ENCODE data around the gene ANXA3.
A peak's percentile ranks its signal among the peaks of the same experiment; 100 is the strongest.
"Not testable (repeated sequence)": the region's sequence is repeated elsewhere in the genome, so short reads cannot be mapped to it uniquely, and the experiment has no call there.

The ANXA3 gene

DNA sequence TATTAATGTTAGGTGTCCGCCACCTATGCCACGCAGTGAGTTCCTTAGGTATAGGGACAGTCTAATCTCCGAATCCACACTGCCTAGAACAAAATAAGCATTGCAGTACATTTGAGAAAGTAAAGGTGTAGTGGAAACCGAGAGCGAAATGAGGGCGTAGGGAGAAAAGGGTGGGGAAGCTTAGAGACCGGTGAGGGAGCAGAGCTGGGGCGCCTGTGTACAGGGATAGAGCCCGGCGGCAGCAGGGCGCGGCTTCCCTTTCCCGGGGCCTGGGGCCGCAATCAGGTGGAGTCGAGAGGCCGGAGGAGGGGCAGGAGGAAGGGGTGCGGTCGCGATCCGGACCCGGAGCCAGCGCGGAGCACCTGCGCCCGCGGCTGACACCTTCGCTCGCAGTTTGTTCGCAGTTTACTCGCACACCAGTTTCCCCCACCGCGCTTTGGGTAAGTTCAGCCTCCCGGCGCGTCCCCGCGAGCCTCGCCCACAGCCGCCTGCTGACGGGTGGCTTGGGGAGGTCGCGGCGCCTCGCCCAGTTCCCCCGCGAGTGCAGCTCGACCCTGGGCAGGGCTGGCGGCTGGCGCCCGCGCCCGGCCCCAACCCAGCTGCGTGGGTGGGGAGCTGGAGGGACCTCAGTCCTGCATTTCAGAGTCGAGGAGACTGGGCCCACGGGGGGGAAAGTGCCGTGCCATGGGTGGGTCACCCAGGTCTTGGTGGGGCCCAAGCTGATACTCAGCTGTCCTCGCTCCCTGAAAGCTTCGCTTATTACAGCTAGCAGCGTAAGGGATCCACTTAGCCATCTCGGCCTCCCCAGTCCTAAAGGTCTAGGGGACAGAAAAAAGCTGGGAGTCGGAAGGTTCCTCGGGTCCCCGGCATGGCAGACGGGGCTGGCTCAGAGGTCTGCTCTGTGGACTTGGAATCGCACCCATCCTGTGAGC, at the start of gene ANXA3:
ANXA3 (plus strand) TSS at position 351 of the 932 bp plus-strand sequence. CDS start 2,704 bp downstream, outside the sequence.
- Histone ChIP-seq H3K27me3 (ENCODE audit: control insufficient read depth, insufficient read depth, low read length) (peaks cover 40% of the 10 kb centered on the region), H3K4me1 (ENCODE audit: control insufficient read depth, low read depth, low read length) (peaks cover 28% of the 10 kb centered on the region), H3K4me3 (ENCODE audit: low read length) (peak within 1 kb of the TSS; percentile 85), H3K36me3 (ENCODE audit: control insufficient read depth, low read depth, low read length) (no peaks in the 10 kb centered on the region), H3K9ac (ENCODE audit: low read length) (peak within 1 kb of the TSS; percentile 92), H3K9me3 (ENCODE audit: control insufficient read depth, low read depth, low read length) (no peaks in the 10 kb centered on the region), H3K27ac (ENCODE audit: low read length) (peak within 1 kb of the TSS; percentile 77)

DNA sequence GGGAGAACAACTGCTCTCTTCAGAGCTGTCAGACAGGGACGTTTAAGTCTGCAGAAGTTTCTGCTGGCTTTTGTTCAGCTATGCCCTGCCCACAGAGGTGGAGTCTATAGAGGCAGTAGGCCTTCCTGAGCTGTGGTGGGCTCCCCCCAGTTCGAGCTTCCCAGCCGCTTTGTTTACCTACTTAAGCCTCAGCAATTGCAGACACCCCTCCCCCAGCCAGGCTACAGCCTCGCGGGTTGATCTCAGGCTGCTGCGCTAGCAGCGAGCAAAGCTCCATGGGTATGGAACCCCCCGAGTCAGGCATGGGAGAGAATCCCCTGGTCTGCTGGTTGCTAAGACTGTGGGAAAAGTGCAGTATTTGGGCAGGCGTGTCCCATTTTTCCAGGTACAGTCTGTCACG, 45.3 kb upstream of the ANXA3 start:
- not testable (repeated sequence) for H3K4me1 ChIP-seq (ENCODE audit: control insufficient read depth, low read depth, low read length); H3K4me3 ChIP-seq (ENCODE audit: low read length); H3K27ac ChIP-seq (ENCODE audit: low read length); H3K9ac ChIP-seq (ENCODE audit: low read length); H3K9me3 ChIP-seq (ENCODE audit: control insufficient read depth, low read depth, low read length); H3K27me3 ChIP-seq (ENCODE audit: control insufficient read depth, insufficient read depth, low read length)
- peaks cover 35% of the 10 kb centered on the region for H3K36me3 ChIP-seq (ENCODE audit: control insufficient read depth, low read depth, low read length)

DNA sequence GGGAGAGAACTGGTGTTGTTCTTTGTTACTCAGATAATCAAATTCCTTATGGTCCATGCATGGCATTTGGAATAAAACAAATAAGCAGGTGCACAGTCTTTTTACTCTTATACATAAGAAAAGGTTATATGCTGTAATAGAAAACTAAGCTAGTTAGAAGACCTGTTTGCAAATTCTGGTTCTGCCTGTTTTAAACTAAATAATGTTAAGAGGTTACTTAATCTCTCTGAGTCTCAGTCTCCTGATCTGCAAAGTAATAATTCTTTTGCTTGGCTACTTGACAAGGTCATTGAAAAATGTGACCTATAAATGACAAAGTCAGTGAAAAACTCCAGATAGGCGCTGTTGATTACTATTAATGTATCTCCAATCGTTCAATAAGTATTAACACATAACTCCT, 42.5 kb upstream of the ANXA3 start:
- Histone ChIP-seq H3K4me1 (ENCODE audit: control insufficient read depth, low read depth, low read length) (no peaks in the 10 kb centered on the region), H3K9ac (ENCODE audit: low read length) (no peak overlapping the region), H3K9me3 (ENCODE audit: control insufficient read depth, low read depth, low read length) (no peaks in the 10 kb centered on the region), H3K36me3 (ENCODE audit: control insufficient read depth, low read depth, low read length) (peaks cover 56% of the 10 kb centered on the region), H3K4me3 (ENCODE audit: low read length) (no peak overlapping the region), H3K27me3 (ENCODE audit: control insufficient read depth, insufficient read depth, low read length) (no peaks in the 10 kb centered on the region), H3K27ac (ENCODE audit: low read length) (no peak overlapping the region)

- H3K9me3 ChIP-seq (ENCODE audit: control insufficient read depth, low read depth, low read length), result no peaks in the 10 kb centered on the region
- no peaks in the 10 kb centered on the region for H3K27me3 ChIP-seq (ENCODE audit: control insufficient read depth, insufficient read depth, low read length)
- H3K27ac ChIP-seq (ENCODE audit: low read length), result no peak overlapping the region
- no peak overlapping the region for H3K4me3 ChIP-seq (ENCODE audit: low read length)
- H3K4me1 ChIP-seq (ENCODE audit: control insufficient read depth, low read depth, low read length), result no peaks in the 10 kb centered on the region
- no peak overlapping the region for H3K9ac ChIP-seq (ENCODE audit: low read length)
- peaks cover 60% of the 10 kb centered on the region for H3K36me3 ChIP-seq (ENCODE audit: control insufficient read depth, low read depth, low read length)
Measured at GRCh38 chr4:78510108-78510507, 41.5 kb upstream of the ANXA3 start.

DNA sequence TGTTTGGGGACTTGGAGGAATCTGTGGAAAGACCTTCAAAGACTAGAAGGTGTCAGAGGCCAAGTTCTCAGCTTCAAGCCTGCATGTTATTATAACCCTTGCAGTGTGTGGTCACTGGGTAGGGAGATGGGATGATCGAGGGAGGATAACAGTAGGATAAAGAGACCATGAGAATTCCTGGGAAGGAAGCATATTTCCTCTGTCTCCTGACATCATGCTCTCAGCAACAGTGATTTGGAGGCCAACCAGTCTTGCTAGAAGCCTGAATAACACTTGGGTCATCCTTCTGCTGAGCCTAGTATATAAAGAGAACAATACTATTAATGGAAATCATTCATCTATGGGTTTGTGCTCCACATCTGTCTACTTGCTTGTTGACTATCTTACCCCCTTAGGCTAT, 40.9 kb upstream of the ANXA3 start:
- Histone ChIP-seq H3K4me1 (ENCODE audit: control insufficient read depth, low read depth, low read length) (no peaks in the 10 kb centered on the region), H3K9ac (ENCODE audit: low read length) (no peak overlapping the region), H3K27ac (ENCODE audit: low read length) (no peak overlapping the region), H3K9me3 (ENCODE audit: control insufficient read depth, low read depth, low read length) (no peaks in the 10 kb centered on the region), H3K36me3 (ENCODE audit: control insufficient read depth, low read depth, low read length) (peaks cover 63% of the 10 kb centered on the region), H3K4me3 (ENCODE audit: low read length) (no peak overlapping the region), H3K27me3 (ENCODE audit: control insufficient read depth, insufficient read depth, low read length) (no peaks in the 10 kb centered on the region)

DNA sequence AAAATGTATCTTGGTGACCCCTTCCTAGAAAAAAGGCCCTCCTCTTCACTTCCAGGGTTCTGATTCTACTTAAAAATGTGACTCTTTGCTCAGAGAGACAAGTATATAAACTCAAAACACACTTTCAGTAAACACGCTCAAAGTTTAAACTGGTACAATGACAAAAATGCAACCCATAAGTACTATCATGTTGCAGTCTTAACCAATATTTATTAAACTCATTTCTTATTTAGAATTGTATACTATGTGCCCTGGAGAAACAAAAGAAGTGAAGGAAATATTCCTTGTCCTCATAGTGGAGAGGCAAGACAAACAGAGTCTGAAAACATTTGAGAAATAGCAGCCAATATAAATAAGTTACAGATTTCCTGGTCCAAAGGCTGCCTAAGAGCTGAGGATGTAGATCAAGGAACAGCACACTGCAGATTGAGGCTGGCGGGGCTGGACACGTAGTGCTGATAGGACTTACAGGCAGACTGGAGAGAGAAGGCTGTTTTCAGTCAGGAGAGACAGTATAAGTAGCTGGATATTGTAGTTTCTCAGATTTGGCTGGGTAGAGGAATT, 39.1 kb upstream of the ANXA3 start:
- peaks cover 63% of the 10 kb centered on the region for H3K36me3 ChIP-seq (ENCODE audit: control insufficient read depth, low read depth, low read length)
- H3K4me3 ChIP-seq (ENCODE audit: low read length), result no peak overlapping the region
- no peaks in the 10 kb centered on the region for H3K27me3 ChIP-seq (ENCODE audit: control insufficient read depth, insufficient read depth, low read length)
- no peaks in the 10 kb centered on the region for H3K4me1 ChIP-seq (ENCODE audit: control insufficient read depth, low read depth, low read length)
- no peak overlapping the region for H3K9ac ChIP-seq (ENCODE audit: low read length)
- H3K9me3 ChIP-seq (ENCODE audit: control insufficient read depth, low read depth, low read length), result no peaks in the 10 kb centered on the region
- H3K27ac ChIP-seq (ENCODE audit: low read length), result no peak overlapping the region

DNA sequence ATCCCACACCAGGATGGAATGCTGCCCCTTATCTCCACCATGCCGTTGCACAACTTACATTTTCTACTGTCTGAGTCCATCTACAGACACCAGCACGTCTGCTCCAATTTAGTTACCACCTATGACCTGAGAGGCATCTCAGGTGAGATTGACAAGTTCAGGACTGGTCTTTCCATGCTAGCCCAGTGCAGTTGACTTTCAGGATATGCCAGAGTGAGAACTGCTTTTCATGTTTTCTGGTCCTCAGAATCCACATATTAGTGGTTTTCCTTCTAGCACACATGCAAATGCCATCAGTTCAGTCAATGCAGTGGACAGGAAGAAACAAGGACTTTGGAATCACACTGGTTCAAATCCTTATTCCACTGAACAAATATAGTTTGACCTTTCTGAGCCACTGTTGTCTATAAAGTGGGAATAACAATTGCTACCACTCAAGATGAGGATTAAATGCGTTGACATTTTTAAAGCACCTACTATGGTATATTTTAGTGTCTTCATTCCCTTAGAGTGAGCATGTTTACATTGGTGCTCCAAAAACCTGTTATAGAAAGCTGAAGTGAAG, 38.1 kb upstream of the ANXA3 start:
- Histone ChIP-seq H3K4me1 (ENCODE audit: control insufficient read depth, low read depth, low read length) (no peaks in the 10 kb centered on the region), H3K27me3 (ENCODE audit: control insufficient read depth, insufficient read depth, low read length) (no peaks in the 10 kb centered on the region), H3K9ac (ENCODE audit: low read length) (no peak overlapping the region), H3K4me3 (ENCODE audit: low read length) (no peak overlapping the region), H3K27ac (ENCODE audit: low read length) (no peak overlapping the region), H3K36me3 (ENCODE audit: control insufficient read depth, low read depth, low read length) (peaks cover 54% of the 10 kb centered on the region), H3K9me3 (ENCODE audit: control insufficient read depth, low read depth, low read length) (no peaks in the 10 kb centered on the region)

- Histone ChIP-seq H3K36me3 (ENCODE audit: control insufficient read depth, low read depth, low read length) (peaks cover 46% of the 10 kb centered on the region), H3K9ac (ENCODE audit: low read length) (no peak overlapping the region)
Measured at GRCh38 chr4:78517050-78517652, 34.4 kb upstream of the ANXA3 start.

DNA sequence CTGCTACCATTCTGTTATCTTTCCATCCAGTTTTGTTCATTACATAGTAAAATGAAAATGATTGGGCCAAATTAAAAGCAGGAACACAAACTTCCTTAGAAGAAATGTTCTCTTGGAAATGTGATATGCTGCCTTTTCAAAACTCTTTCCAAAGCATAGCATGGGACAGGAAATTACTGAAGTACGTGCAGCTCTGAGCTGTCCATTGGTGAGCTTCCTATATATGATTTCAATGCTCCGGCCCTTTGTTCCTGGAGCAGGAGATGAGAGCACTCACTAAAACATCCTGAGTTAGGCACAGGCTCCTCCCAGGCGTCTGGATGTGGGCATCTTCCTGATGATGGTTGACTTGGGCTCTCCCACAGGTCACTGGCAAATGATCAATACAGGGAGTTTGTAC, 33.0 kb upstream of the ANXA3 start:
- Histone ChIP-seq H3K4me3 (ENCODE audit: low read length) (no peak overlapping the region), H3K27ac (ENCODE audit: low read length) (no peak overlapping the region), H3K27me3 (ENCODE audit: control insufficient read depth, insufficient read depth, low read length) (no peaks in the 10 kb centered on the region), H3K4me1 (ENCODE audit: control insufficient read depth, low read depth, low read length) (no peaks in the 10 kb centered on the region), H3K9me3 (ENCODE audit: control insufficient read depth, low read depth, low read length) (no peaks in the 10 kb centered on the region), H3K9ac (ENCODE audit: low read length) (no peak overlapping the region), H3K36me3 (ENCODE audit: control insufficient read depth, low read depth, low read length) (peaks cover 47% of the 10 kb centered on the region)

More at GRCh38 chr4:78517050-78517652, 34.4 kb upstream of the ANXA3 start:
- H3K27ac ChIP-seq (ENCODE audit: low read length), result no peak overlapping the region
- H3K9me3 ChIP-seq (ENCODE audit: control insufficient read depth, low read depth, low read length), result no peaks in the 10 kb centered on the region
- no peaks in the 10 kb centered on the region for H3K4me1 ChIP-seq (ENCODE audit: control insufficient read depth, low read depth, low read length)
- no peaks in the 10 kb centered on the region for H3K27me3 ChIP-seq (ENCODE audit: control insufficient read depth, insufficient read depth, low read length)
- H3K4me3 ChIP-seq (ENCODE audit: low read length), result no peak overlapping the region

DNA sequence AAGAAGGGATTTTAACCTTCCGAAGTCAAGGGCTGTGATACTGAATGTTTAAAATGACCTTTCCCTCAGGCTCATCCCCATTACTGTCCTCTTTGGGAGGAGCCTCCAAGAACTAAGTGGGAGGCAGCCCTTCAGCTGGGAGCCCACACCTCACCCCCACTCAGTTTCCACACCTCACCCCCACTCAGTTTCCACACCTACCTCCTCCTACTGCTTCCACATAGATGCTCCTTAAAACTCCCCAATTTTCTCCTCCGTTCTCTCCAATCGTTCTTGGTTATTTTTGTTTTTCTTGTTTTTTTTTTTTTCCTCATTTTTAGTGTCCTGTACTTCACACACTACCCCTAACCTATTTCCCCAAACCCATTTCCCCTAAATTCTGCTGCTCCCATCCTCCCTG, 31.6 kb upstream of the ANXA3 start:
- Histone ChIP-seq H3K27me3 (ENCODE audit: control insufficient read depth, insufficient read depth, low read length) (no peaks in the 10 kb centered on the region), H3K9me3 (ENCODE audit: control insufficient read depth, low read depth, low read length) (no peaks in the 10 kb centered on the region), H3K27ac (ENCODE audit: low read length) (no peak overlapping the region), H3K9ac (ENCODE audit: low read length) (no peak overlapping the region), H3K4me3 (ENCODE audit: low read length) (no peak overlapping the region), H3K36me3 (ENCODE audit: control insufficient read depth, low read depth, low read length) (peaks cover 46% of the 10 kb centered on the region), H3K4me1 (ENCODE audit: control insufficient read depth, low read depth, low read length) (no peaks in the 10 kb centered on the region)

DNA sequence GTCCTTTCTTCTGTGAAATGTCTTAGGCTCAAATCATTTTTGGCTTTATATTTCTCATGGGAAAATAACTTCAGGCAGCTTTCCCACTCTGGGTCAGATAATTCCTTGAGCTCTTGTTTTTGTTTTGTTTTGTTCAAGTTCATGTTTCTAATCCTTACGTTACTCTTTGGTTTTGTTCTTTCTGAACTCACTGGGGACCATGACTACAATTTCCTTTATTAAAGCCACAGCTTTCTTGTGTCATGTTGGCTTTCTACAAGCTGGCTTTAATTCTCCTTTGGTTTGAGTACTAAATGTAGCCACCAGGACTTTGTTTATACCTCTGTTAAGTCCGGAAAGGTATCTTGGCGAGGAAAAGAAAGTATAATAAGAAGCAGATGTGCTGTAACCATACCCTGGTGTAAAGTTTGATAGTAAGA, 30.8 kb upstream of the ANXA3 start:
- Histone ChIP-seq H3K27ac (ENCODE audit: low read length) (no peak overlapping the region), H3K9me3 (ENCODE audit: control insufficient read depth, low read depth, low read length) (no peaks in the 10 kb centered on the region), H3K27me3 (ENCODE audit: control insufficient read depth, insufficient read depth, low read length) (no peaks in the 10 kb centered on the region), H3K4me1 (ENCODE audit: control insufficient read depth, low read depth, low read length) (no peaks in the 10 kb centered on the region), H3K9ac (ENCODE audit: low read length) (no peak overlapping the region), H3K4me3 (ENCODE audit: low read length) (no peak overlapping the region), H3K36me3 (ENCODE audit: control insufficient read depth, low read depth, low read length) (peaks cover 46% of the 10 kb centered on the region)
